Gastrocnemius medialis (tissue), 4 donors: ENCODE results near the gene TMPO. TPM values are rescaled to one million over a fixed set of nuclear protein-coding genes. Genes with fewer than 3 reads are reported as not detected.
"Not testable (repeated sequence)": the region's sequence is repeated elsewhere in the genome, so short reads cannot be mapped to it uniquely, and the experiment has no call there.

Experiments
- ATAC-seq, 2 donors: fragments of 150-250 bp; one replicate each; pipeline ENCODE4 v1.9.1; 2016
- DNase-seq, 2 donors: peaks; one replicate each; pipeline ENCODE4 v3.0.0-alpha.2; 2019
- H3K27ac ChIP-seq, 4 donors: fragments of 200-600 bp; sonication (generic); 1 replicate in 1 of 4; 2 replicates in 3 of 4; pipeline ENCODE4 v1.5.1; 2016 to 2018; ENCODE audit warnings: mild to moderate bottlenecking in 2 of 4, moderate library complexity in 1 of 4
- H3K27me3 ChIP-seq, 3 donors: fragments of 200-600 bp; sonication (generic) in 2 of 3; 1 replicate in 1 of 3; 2 replicates in 2 of 3; pipeline versions ENCODE4 v1.5.1 to v1.6.0; 2016 to 2019; ENCODE audit warnings: mild to moderate bottlenecking in 1 of 3, moderate library complexity in 1 of 3
- H3K36me3 ChIP-seq, 2 donors: fragments of 200-600 bp; sonication (generic) in 1 of 2; one replicate each; pipeline ENCODE4 v1.5.1; 2017 to 2018
- H3K4me1 ChIP-seq, 2 donors: fragments of 200-600 bp; sonication (generic) in 1 of 2; one replicate each; pipeline ENCODE4 v1.5.1; 2016 to 2017; ENCODE audit warnings: mild to moderate bottlenecking in 2 of 2
- H3K4me3 ChIP-seq, 4 donors: fragments of 200-600 bp; sonication (generic) in 3 of 4; 1 replicate in 1 of 4; 2 replicates in 3 of 4; pipeline ENCODE4 v1.5.1; 2016 to 2019; ENCODE audit warnings: mild to moderate bottlenecking in 2 of 4
- H3K9me3 ChIP-seq, 3 donors: fragments of 200-600 bp; sonication (generic) in 2 of 3; 1 replicate in 1 of 3; 2 replicates in 2 of 3; pipeline ENCODE4 v1.5.1; 2016 to 2019
- CTCF ChIP-seq, 5 experiments: fragments of 450-650 bp in 3 of 5; fragments of 200-600 bp in 2 of 5; sonication (generic) in 2 of 5; IDR thresholded peaks in 4 of 5; conservative IDR thresholded peaks in 1 of 5; 1 replicate in 4 of 5; 2 replicates in 1 of 5; pipeline ENCODE4 v1.5.1; 2016 to 2019; ENCODE audit warnings: antibody characterized with exemption in 5 of 5, mild to moderate bottlenecking in 3 of 5, moderate library complexity in 3 of 5
- POLR2A ChIP-seq, 2 donors: fragments of 450-650 bp; IDR thresholded peaks; one replicate each; pipeline ENCODE4 v1.6.1; 2017; ENCODE audit warnings: antibody characterized with exemption in 2 of 2, mild to moderate bottlenecking in 2 of 2, moderate library complexity in 2 of 2
- in situ Hi-C, 4 donors: fragments of 200-750 bp; cut with MboI; loops; one replicate each; pipeline versions ENCODE4 v1.15.0 to v1.8.0; 2017; ENCODE audit warnings: low sequenced_read_pairs in 4 of 4
- intact Hi-C: fragments of 100-400 bp; cut with DNase I; formaldehyde crosslinking; loops from one replicate; pipeline ENCODE4 v1.15.1; 2023; ENCODE audit warnings: low total_unique reads
- total RNA-seq, 4 donors: library from RNA; depleted of rRNA; stranded (reverse); fragments of >200 nt; gene quantifications; one replicate each; pipeline versions ENCODE4 v1.1.0 to v1.2.3, GENCODE V29; 2016

TMPO gene
- total RNA-seq, 4 donors from 2014 or later, result 12.2 to 16.5 (median 14.2) TPM

DNA sequence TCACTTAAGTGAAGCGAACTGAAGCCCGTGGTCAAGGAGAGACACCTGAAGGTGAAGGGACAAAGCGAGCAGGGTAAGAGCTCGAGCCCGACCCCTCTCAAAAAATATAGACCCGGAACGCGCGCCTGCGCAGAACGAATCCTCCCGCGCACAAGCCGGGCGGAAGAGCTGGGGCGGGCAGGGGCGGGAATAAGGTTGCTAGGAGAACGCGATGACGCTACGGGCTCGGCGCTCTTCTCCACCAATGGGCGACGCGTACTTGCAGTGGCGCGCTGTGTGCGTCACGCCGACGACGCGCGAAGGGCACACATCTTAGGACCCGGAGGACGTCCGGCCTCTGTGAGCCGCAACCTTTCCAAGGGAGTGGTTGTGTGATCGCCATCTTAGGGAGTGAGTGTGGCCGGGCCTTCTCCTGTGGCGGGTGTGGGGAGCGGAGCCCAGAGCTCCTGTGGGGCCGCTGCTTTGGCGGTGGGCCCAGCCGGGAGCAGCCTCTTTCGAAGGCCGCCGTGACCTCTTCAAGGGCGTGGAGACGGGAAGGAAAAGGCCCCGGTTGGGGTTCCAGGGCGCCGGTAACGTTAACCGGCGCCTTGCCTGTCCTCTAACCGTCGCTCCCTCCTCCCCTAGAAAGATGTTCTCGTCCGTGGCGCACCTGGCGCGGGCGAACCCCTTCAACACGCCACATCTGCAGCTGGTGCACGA lies 78.1 kb downstream of the TMPO start, which contains the start of gene SLC25A3:
SLC25A3 (plus strand) TSS at position 336 of the 699 bp plus-strand sequence; CDS start at position 629, 293 bp downstream.
- intact Hi-C loops (loop anchor here (1.0 to 5.0 kb wide), 3 partner anchors 52 to 91 kb away; partner anchors contain the start of genes APAF1 and TMPO), in situ Hi-C loops (loop anchor here in 1 of 4 donors (10.0 kb wide), 1 partner anchor 79 kb away; the partner anchor contains the start of gene TMPO)
- Histone ChIP-seq H3K4me1 (peaks cover 24 to 32% of the 10 kb centered on the region in 2 donors), H3K9me3 (no peaks in the 10 kb centered on the region), H3K4me3 (peak within 1 kb of the TSS; percentile 82 to 96 (median 88)), H3K27me3 (no peaks in the 10 kb centered on the region), H3K36me3 (peaks cover 0 to 20% of the 10 kb centered on the region in 2 donors), H3K27ac (peak within 1 kb of the TSS; percentile 94 to 100 (median 96))
- TF ChIP-seq CTCF (IDR thresholded peaks at IDR 0.05 in 4 of 5, conservative IDR thresholded peaks at IDR 0.05 in 1 of 5), result no peak
- peak; percentile 98 for TF ChIP-seq POLR2A (IDR thresholded peaks at IDR 0.05)
- ATAC-seq (peak; percentile 92 to 95), DNase-seq (peak; percentile 95 to 98)

GRCh38 chr12:98594050-98594835 lies 78.9 kb downstream of the TMPO start:
- no peak for TF ChIP-seq POLR2A (IDR thresholded peaks at IDR 0.05)
- no peak for TF ChIP-seq CTCF (IDR thresholded peaks at IDR 0.05 in 4 of 5, conservative IDR thresholded peaks at IDR 0.05 in 1 of 5)
- intact Hi-C loops, result loop anchor here (5.0 kb wide), 1 partner anchor 92 kb away; no protein-coding TSS in a partner anchor
- Histone ChIP-seq H3K4me3 (peak overlapping the region; percentile 82 to 96 (median 88)), H3K27ac (peak overlapping the region; percentile 94 to 100 (median 96)), H3K4me1 (peaks cover 24 to 32% of the 10 kb centered on the region in 2 donors), H3K27me3 (no peaks in the 10 kb centered on the region), H3K9me3 (no peaks in the 10 kb centered on the region), H3K36me3 (peaks cover 0 to 27% of the 10 kb centered on the region in 2 donors)
- in situ Hi-C loops, result loop anchor here in 1 of 4 donors (10.0 kb wide), 1 partner anchor 79 kb away; the partner anchor contains the start of gene TMPO
- peak; percentile 57 to 59 for ATAC-seq
- peak; percentile 23 to 67 for DNase-seq

GRCh38 chr12:98595243-98595988 lies 80.0 kb downstream of the TMPO start:
- DNase-seq, result no peak
- Histone ChIP-seq H3K4me1 (peaks cover 24 to 32% of the 10 kb centered on the region in 2 donors), H3K27ac (peak overlapping the region; percentile 94 to 100 (median 96)), H3K36me3 (peaks cover 0 to 39% of the 10 kb centered on the region in 2 donors), H3K4me3 (peak overlapping the region; percentile 82 to 96 (median 88)), H3K9me3 (no peaks in the 10 kb centered on the region), H3K27me3 (no peaks in the 10 kb centered on the region)
- intact Hi-C loops, result no loop called here
- in situ Hi-C loops, result loop anchor here in 1 of 4 donors (10.0 kb wide), 1 partner anchor 81 kb away; the partner anchor contains the start of gene TMPO
- no peak for ATAC-seq
- TF ChIP-seq CTCF (IDR thresholded peaks at IDR 0.05 in 4 of 5, conservative IDR thresholded peaks at IDR 0.05 in 1 of 5) (no peak), POLR2A (IDR thresholded peaks at IDR 0.05) (no peak)

DNA sequence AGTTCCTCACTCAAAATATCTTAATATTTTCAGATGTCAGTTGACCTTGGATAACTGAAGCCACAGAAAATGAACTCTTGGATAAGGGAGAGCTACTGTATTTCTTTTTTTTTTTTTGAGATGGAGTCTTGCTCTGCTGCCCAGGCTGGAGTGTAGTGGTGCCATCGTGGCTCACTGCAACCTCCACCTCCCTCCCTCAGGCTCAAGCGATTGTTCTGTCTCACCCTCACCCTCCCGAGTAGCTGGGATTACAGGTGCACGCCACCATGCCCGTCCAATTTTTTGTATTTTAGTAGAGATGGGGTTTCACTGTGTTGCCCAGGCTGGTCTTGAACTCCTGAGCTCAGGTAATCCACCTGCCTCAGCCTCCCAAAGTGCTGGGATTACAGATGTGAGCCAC lies 81.9 kb downstream of the TMPO start:
- Histone ChIP-seq H3K36me3 (peaks cover 8 to 58% of the 10 kb centered on the region in 2 donors), H3K27ac (peak overlapping the region in 2 of 4 donors; percentile 94 to 100), H3K4me1 (peaks cover 24 to 32% of the 10 kb centered on the region in 2 donors)
- H3K9me3 ChIP-seq, H3K27me3 ChIP-seq, H3K4me3 ChIP-seq, intact Hi-C loops, DNase-seq, ATAC-seq: not testable (repeated sequence)
- in situ Hi-C loops, result loop anchor here in 1 of 4 donors (10.0 kb wide), 1 partner anchor 83 kb away; the partner anchor contains the start of gene TMPO

Other genes with a start within 250 kb of the TMPO start
- 1,000 to 10,000 TPM in 2 of 4 donors, 100 to 1,000 TPM in 2; 870 to 1,994 (median 1,275) TPM for gene SLC25A3, start 78.1 kb downstream of the TMPO start, total RNA-seq
- gene IKBIP, start 129.2 kb downstream of the TMPO start, total RNA-seq, result 1 to 10 TPM in 3 of 4 donors, under 1 TPM in 1; 0.78 to 3.7 (median 2.9) TPM
- gene APAF1, start 129.7 kb downstream of the TMPO start, total RNA-seq, result 10 to 100 TPM in 1 of 4 donors, 1 to 10 TPM in 3; 5.8 to 11.5 (median 7.0) TPM